GM20431 (cell line): ENCODE data around the gene MAPK10.
"Not testable (repeated sequence)": the region's sequence is repeated elsewhere in the genome, so short reads cannot be mapped to it uniquely, and the experiment has no call there.

ENCODE experiments used
- in situ Hi-C: fragments of 300-500 bp; cut with MseI, MboI; formaldehyde crosslinking; loops from one replicate; pipeline ENCODE4 v1.15.0; 2020; ENCODE audit warnings: low sequenced_read_pairs; ENCODE audit not compliant: unreplicated experiment

Gene MAPK10

DNA sequence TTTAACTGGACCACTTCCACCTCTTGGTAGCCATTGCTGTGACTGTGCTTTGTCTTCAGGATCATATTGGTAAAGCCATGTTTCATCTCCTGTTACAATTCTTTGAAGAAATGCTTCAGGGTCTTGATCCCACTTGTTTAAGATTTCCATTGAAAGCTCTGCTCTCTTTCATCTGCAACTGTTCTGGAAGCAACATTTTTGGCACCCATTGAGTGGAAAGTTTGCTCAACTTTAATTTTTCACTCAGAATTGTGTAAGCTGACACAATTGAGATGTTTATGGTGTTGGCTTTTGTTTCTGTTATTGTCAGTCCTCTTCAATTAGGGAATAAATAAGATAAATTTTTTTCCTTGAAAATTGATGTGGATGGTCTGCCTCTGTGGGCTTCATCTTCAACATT lies 237.4 kb downstream of the MAPK10 start:
- in situ Hi-C loops: no loop called here

DNA sequence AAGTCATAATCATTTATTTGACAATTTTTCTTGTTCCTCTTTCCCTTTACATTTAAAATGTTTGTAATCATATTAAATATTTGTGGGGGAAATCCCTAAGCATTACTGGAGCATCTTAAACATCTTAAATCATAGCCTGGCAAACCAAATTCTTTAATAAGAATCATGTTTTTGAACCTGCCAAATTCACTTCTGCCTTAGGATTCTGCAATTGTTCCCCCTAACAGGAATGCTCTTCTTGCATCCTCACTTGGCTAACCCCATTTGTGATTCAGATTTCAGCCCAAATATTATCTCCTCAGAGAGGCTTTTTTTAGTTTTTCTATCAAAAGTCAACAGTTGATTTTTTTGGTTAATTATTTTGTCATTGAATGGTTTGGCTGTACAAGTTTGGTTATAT lies 241.1 kb downstream of the MAPK10 start:
- in situ Hi-C loops: no loop called here

GRCh38 chr4:86117705-86118302 lies 242.0 kb downstream of the MAPK10 start:
- in situ Hi-C loops: no loop called here

DNA sequence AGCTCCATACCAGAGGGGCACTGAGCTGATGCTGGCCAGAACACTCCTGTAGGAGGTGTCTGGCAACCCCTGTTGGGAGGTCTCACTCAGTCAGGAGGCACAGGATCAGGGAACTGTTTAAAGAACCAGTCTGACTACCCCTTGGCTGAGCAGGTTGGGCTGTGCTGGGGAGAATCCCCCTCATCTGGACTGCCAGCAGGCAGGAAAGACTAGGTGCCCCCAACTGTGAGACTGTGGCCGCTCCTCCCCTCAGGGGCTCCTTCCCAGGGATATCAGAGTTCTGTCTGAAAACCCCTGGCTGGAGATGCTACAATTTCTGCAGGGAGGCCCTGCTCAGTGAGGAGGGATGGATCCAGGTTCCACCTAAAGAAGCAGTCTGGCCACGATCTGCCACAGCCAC lies 245.3 kb downstream of the MAPK10 start:
- in situ Hi-C loops: no loop called here

DNA sequence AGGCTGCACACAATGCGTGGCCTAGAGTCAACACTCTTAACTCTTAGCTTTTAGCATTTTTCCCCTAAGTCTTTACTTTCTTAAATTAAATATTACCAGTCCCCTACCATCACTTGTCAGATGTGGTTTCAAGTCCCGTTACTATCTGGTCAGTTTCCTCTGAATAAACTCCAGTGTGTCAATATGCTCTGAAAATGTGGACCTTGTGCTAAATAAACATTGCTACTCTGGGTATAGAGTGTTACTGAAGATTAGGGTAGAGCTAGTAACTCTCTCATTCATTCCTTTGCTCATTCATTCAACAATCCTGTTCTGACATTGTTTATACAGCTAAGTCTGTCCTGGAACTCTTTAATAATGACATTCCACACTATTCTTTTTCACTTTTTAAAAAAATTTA lies 251.0 kb downstream of the MAPK10 start:
- in situ Hi-C loops: no loop called here

- in situ Hi-C loops: no loop called here
Observed at GRCh38 chr4:86108137-86108536, 251.7 kb downstream of the MAPK10 start.

GRCh38 chr4:86107112-86107511 lies 252.7 kb downstream of the MAPK10 start:
- in situ Hi-C loops: no loop called here

DNA sequence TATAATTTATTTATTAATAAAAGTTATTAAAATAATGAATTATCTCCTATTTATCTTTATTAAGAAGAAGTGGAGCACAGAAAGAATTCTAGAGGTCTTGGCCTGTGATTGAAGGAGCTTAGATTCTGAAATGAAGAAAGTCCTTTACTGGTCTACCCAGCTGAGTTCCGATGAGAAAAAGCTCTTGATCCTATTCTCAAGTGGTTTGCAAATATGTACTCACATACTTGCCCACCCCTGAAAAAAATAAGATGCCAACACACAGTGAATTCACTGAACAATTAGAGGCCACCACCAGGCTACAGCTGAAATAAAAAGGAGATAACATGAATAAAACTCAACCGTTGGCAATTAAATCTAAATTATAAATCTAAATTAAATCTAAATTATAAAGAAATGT lies 253.4 kb downstream of the MAPK10 start:
- in situ Hi-C loops: no loop called here

- in situ Hi-C loops: no loop called here
Observed at GRCh38 chr4:86101841-86102240, 258.0 kb downstream of the MAPK10 start.

- in situ Hi-C loops: no loop called here
Observed at GRCh38 chr4:86101410-86101809, 258.4 kb downstream of the MAPK10 start.

GRCh38 chr4:86100539-86101215 lies 259.2 kb downstream of the MAPK10 start:
- in situ Hi-C loops: no loop called here

DNA sequence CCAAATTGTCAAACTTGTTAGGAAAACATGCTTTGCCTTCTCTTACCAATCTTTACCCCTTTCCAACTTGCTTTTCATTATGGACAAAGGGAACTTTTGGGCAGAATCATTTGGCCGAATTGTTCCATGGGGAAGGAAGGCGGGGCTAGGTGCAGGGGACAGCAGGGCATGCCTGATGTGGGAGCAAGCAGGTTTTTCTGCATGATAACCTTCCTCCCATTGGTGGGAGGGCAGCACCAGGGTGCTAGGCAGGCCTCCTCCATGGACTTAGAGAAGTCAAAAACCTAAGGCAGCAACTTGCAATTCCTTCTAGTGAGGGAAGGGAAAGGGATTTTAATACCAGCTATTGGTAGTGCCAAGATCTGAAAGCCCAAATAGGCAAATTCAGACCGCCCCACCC lies 260.5 kb downstream of the MAPK10 start:
- in situ Hi-C loops: no loop called here

- in situ Hi-C loops: no loop called here
Observed at GRCh38 chr4:86098691-86099090, 261.2 kb downstream of the MAPK10 start.

GRCh38 chr4:86096373-86096772 lies 263.5 kb downstream of the MAPK10 start:
- in situ Hi-C loops: no loop called here

GRCh38 chr4:86092684-86093083 lies 267.2 kb downstream of the MAPK10 start:
- in situ Hi-C loops: no loop called here

- in situ Hi-C loops: no loop called here
Observed at GRCh38 chr4:86091201-86091600, 268.7 kb downstream of the MAPK10 start.

DNA sequence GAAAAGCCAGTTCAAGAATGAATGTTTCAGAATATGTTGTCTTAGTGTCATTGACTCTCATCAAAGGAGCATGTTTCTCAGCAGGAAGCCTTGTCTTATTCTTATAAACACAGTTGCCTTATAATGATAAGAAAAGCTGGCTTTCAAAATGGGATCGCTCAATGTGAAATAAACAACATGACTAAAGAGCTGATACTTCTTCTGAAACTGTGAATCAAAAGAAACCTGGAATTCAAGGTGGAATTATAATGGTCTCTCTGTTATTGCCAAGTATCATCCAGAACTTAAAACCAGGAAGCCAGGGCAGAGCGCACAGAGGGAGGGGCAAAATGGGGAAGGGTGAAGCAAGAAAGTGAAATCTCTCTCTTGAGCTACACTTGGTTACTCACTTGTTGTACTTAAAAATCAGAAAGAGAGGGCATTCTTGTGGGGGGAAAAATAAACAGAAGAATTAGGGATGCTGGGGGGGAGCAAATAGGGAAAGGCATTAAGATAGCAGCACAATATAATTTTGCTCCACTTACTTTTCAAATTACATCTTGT lies 270.0 kb downstream of the MAPK10 start:
- in situ Hi-C loops: no loop called here

DNA sequence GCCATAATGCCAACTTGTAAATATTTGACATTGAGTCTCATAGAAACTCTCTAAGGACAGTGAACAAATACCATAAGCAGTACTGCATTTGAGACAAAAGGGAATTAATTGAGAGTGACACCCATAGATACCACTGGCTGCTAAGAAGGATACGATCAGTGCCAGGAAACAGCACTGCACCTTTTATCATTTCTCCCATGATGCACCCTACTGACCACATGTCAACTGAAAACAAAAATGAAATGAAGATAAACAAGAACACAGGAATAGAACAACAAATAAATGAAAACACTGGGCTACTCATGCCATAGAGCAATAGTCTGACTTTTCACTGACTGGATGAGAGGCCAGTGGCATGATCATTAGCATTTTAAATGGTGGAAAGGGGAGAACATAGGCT lies 270.8 kb downstream of the MAPK10 start:
- in situ Hi-C loops: no loop called here

GRCh38 chr4:86075796-86076195 lies 284.1 kb downstream of the MAPK10 start:
- in situ Hi-C loops: not testable (repeated sequence)

DNA sequence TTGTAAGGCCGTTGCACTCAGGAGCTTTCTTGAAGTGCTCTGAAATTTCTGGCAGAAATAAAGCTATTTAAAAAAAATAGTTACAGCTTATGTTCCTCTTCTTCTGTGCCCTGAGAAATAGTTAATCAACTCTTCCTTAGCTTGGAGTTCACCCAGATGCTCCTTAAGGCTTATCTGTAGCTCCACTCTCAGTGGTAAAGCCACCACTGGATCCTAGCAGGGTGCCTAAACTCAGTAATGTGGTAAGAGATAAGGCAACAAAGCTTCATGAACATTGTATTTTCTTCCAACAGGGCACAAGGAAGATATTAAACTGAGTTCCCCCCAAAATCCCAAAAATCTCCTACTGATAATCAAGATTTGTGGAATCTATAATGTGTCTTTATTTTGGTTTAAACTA lies 299.5 kb downstream of the MAPK10 start:
- in situ Hi-C loops: no loop called here

GRCh38 chr4:86058621-86059020 lies 301.2 kb downstream of the MAPK10 start:
- in situ Hi-C loops: no loop called here

- in situ Hi-C loops: no loop called here
Observed at GRCh38 chr4:86055898-86056297, 304.0 kb downstream of the MAPK10 start.
